ENCODE results near the gene FARS2. TPM values are rescaled to one million over a fixed set of nuclear protein-coding genes. Genes with fewer than 3 reads are reported as not detected.

Gene FARS2
- total and polyA plus RNA-seq, 9 of the 15 experiments (the other 6 are each of a cell fraction or from before 2014, with no cell fraction given) = 16.5 to 62.2 (median 27.0) TPM

GRCh38 chr6:5276581-5276980, 15.3 kb downstream of the FARS2 start:
- Histone ChIP-seq H3K79me2 (ENCODE audit: control insufficient read depth, insufficient read depth, low read length) (peaks cover 46% of the 10 kb centered on the region), H3K27ac (ENCODE audit: extremely low read depth, low read depth, low read length) (no peak overlapping the region), H3K9me3 (replicated peaks; ENCODE audit: control insufficient read depth, insufficient read depth, low read depth, low read length) (no peaks in the 10 kb centered on the region), H3K9ac (ENCODE audit: insufficient read depth in 1 of 2, low read depth in 2 of 2, low read length in 2 of 2) (no peak overlapping the region), H3K27me3 (ENCODE audit: control insufficient read depth in 2 of 2, insufficient read depth in 2 of 2, low read length in 2 of 2) (no peaks in the 10 kb centered on the region), H4K20me1 (replicated peaks; ENCODE audit: control insufficient read depth, insufficient read depth, low read length) (no peaks in the 10 kb centered on the region), H3K4me3 (no peak overlapping the region), H2AFZ (ENCODE audit: low read depth, low read length) (no peak overlapping the region), H3K36me3 (ENCODE audit: control insufficient read depth, insufficient read depth, low read length) (0 out of 3 replicates have a peak, but pooled peaks cover 6% of the 10 kb centered on the region), H3K9me1 (ENCODE audit: control insufficient read depth, insufficient read depth, low read length) (no peaks in the 10 kb centered on the region), H3K4me1 (replicated peaks in 1 of 2; ENCODE audit: control insufficient read depth in 2 of 2, insufficient read depth in 2 of 2, low read length in 2 of 2) (peaks cover under 1 to 7% of the 10 kb centered on the region in 2 experiments; a peak in 4 of 5 replicates), H3K4me2 (ENCODE audit: insufficient read depth, low read length) (no peak overlapping the region)
- intact Hi-C loops (cut with micrococcal nuclease) (loop anchor here (5.0 kb wide), 1 partner anchor 101 kb away; no protein-coding TSS in a partner anchor), in situ Hi-C loops (cut with MboI) (no loop called here)
- no peak for TF ChIP-seq SRSF3 (IDR thresholded peaks at IDR 0.05; ENCODE audit: insufficient read depth, low read length)
- no peak for TF ChIP-seq MTA2 (IDR thresholded peaks at IDR 0.05; ENCODE audit: low read depth)
- TF ChIP-seq SAFB2 (IDR thresholded peaks at IDR 0.05; ENCODE audit: borderline replicate concordance, low read depth, low read length, severe bottlenecking) = no peak
- no peak for TF ChIP-seq ZZZ3 (IDR thresholded peaks at IDR 0.05)
- no peak for TF ChIP-seq NCOA2 (IDR thresholded peaks at IDR 0.05; ENCODE audit: partially characterized antibody in 2 of 2)
- no peak for TF ChIP-seq PKNOX1 (IDR thresholded peaks at IDR 0.05)
- TF ChIP-seq TARDBP (IDR thresholded peaks at IDR 0.05) = no peak
- no peak for TF ChIP-seq KDM2B (CRISPR knock-in tag; IDR thresholded peaks at IDR 0.05)
- no peak for TF ChIP-seq TFE3 (CRISPR knock-in tag; IDR thresholded peaks at IDR 0.05)
- no peak for TF ChIP-seq CREB3 (tag; conservative IDR thresholded peaks at IDR 0.05; ENCODE audit: low read depth)
- no peak for TF ChIP-seq MBD1 (CRISPR knock-in tag; IDR thresholded peaks at IDR 0.05)
- no peak for TF ChIP-seq RUNX1 (IDR thresholded peaks at IDR 0.05; ENCODE audit: low read depth)
- TF ChIP-seq UBTF (IDR thresholded peaks at IDR 0.05; ENCODE audit: borderline replicate concordance in 1 of 2, low read depth in 2 of 2, low read length in 2 of 2) = no peak
- no peak for TF ChIP-seq ZNF583 (CRISPR knock-in tag; IDR thresholded peaks at IDR 0.05)
- no peak; the same call in 2 of the 3 replicates for ATAC-seq
- WGBS (ENCODE audit: insufficient coverage, low coverage, missing lambda C conversion rate) = 95% methylated on average over 2 of the region's 2 CpGs
- no peak for FAIRE-seq
- no TSS peak for BruUV-seq (replicated peaks)
- DNase-seq (ENCODE audit: extremely low read depth in 1 of 4, low spot score in 3 of 4) = no peak
- ChIA-PET CTCF (ENCODE audit: low intra/inter-chr PET ratio) (interaction anchor here (0.6 to 1.8 kb wide), 3 partner anchors 62 to 180 kb away, joined by 4 to 9 read pairs (median 6); no protein-coding TSS in a partner anchor), POLR2A (interaction anchor here (1.3 to 1.5 kb wide), 2 partner anchors 9 to 10 kb away, joined by 3 read pairs; no protein-coding TSS in a partner anchor)
